Activated CD4-positive, alpha-beta T cell treated with anti-CD3 and anti-CD28 coated beads, Interleukin-2, amount 10 ng/mL, durations not matched to agents 24 days and 14 days (primary cell): Measurements from ENCODE around the gene AKAP13. TPM values are rescaled to one million over a fixed set of nuclear protein-coding genes. Genes with fewer than 3 reads are reported as not detected.

Experiments
- DNase-seq: peaks from one replicate; pipeline ENCODE4 v3.0.0; 2022
- H3K27ac Mint-ChIP-seq: one replicate; pipeline ENCODE4 v1.8.0; 2022; ENCODE audit warnings: mild to moderate bottlenecking, mixed read lengths
- H3K27me3 Mint-ChIP-seq: one replicate; pipeline ENCODE4 v1.8.0; 2022; ENCODE audit warnings: mixed read lengths
- H3K36me3 Mint-ChIP-seq: one replicate; pipeline ENCODE4 v1.8.0; 2022; ENCODE audit warnings: low read depth, mild to moderate bottlenecking, mixed read lengths
- H3K4me1 Mint-ChIP-seq: one replicate; pipeline ENCODE4 v1.8.0; 2021; ENCODE audit warnings: mixed read lengths
- H3K4me3 Mint-ChIP-seq: one replicate; pipeline ENCODE4 v1.8.0; 2022; ENCODE audit warnings: mild to moderate bottlenecking, moderate library complexity, mixed read lengths
- H3K9me3 Mint-ChIP-seq: one replicate; pipeline ENCODE4 v1.8.0; 2021; ENCODE audit warnings: mixed read lengths
- intact Hi-C: fragments of 100-400 bp; cut with micrococcal nuclease; formaldehyde crosslinking; loops from one replicate; pipeline ENCODE4 v1.15.1; 2023
- total RNA-seq: library from RNA; stranded (reverse); gene quantifications from 2 replicates; pipeline ENCODE4 v1.2.3, GENCODE V29; 2022

The AKAP13 gene
- total RNA-seq, 1 donor from 2014 or later: 71.3 TPM

DNA sequence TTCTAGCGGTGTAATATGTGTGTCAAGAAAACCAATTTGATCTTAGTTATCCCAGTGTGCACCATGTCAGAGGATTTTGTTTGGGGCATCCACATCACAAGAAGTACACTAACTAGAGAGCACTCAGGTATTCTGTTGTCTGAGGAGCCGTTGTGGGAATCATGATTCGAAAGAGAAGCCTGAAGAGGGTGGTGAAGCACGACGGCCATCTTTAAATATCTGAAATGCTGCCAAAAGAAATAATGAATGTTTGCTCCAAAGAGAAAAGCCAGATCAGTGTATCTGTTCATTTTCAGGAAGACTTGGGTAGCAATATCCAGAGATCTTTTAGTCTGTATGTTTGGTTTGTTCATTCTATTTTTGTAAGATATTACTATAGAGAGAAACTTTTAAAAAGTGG is 233.7 kb downstream of the AKAP13 start:
- H3K9me3 Mint-ChIP-seq: no peaks in the 10 kb centered on the region
- no peaks in the 10 kb centered on the region for H3K27me3 Mint-ChIP-seq
- peaks cover 19% of the 10 kb centered on the region for H3K4me1 Mint-ChIP-seq
- intact Hi-C loops: loop anchor here (10.0 kb wide), 1 partner anchor 231 kb away; no protein-coding TSS in a partner anchor
- H3K36me3 Mint-ChIP-seq: peaks cover 10% of the 10 kb centered on the region
- DNase-seq: no peak
- no peak overlapping the region for H3K27ac Mint-ChIP-seq
- H3K4me3 Mint-ChIP-seq: no peak overlapping the region

DNA sequence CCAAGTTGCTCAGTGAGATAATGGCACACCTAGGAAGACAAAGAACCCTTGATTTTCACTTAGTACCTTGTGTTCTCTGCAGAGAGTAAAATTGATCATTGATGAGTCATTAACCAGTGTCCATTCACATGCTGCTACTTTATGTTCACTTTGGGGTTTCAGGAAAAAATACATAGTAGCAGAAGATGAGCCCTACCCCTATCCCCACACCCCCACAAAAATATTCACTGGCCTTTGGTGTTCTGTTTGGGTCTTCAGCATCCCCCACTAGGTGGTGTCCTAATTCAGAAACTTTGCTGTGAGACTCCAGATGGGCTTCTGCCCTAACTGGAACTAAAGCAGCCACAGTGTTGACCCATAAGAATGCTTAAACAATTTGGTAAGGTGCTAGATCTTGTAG is 235.5 kb downstream of the AKAP13 start:
- H3K27ac Mint-ChIP-seq: no peak overlapping the region
- H3K9me3 Mint-ChIP-seq: no peaks in the 10 kb centered on the region
- peak; percentile 73 for DNase-seq
- H3K4me3 Mint-ChIP-seq: no peak overlapping the region
- intact Hi-C loops: loop anchor here (5.0 to 10.0 kb wide), 3 partner anchors 129 to 229 kb away; no protein-coding TSS in a partner anchor
- peaks cover 18% of the 10 kb centered on the region for H3K4me1 Mint-ChIP-seq
- no peaks in the 10 kb centered on the region for H3K27me3 Mint-ChIP-seq
- peaks cover 7% of the 10 kb centered on the region for H3K36me3 Mint-ChIP-seq

DNA sequence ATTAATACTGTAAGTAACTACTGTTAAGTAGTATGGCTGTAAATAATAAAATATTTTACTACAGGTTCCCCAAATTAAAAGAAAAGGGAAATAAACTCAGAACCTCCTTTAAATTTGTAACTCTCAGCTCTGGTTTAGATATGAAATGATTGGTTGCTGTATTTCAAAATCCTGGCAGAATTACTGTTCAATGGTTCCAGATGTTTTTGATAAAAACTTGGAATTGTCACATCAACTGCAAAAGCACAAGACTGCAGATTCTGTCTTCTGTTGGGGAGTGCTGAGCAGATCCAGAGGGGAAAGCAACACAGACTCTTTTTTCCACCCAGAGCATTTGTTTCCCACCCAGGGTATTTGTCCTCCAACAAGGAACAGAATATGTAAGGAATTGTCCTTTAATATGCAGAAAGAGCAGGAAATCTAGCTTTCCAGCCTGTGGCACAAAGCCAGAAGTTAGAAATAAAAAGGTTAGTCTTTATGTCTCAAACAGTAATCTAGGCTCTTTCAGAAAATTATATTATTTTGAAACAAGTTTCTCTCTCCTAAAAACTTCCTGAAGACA is 236.2 kb downstream of the AKAP13 start:
- Mint-ChIP-seq H3K9me3 (no peaks in the 10 kb centered on the region), H3K36me3 (peaks cover under 1% of the 10 kb centered on the region), H3K27me3 (no peaks in the 10 kb centered on the region), H3K4me3 (no peak overlapping the region), H3K4me1 (peaks cover 13% of the 10 kb centered on the region), H3K27ac (no peak overlapping the region)
- intact Hi-C loops: loop anchor here (5.0 to 10.0 kb wide), 3 partner anchors 129 to 228 kb away; no protein-coding TSS in a partner anchor
- DNase-seq: no peak

DNA sequence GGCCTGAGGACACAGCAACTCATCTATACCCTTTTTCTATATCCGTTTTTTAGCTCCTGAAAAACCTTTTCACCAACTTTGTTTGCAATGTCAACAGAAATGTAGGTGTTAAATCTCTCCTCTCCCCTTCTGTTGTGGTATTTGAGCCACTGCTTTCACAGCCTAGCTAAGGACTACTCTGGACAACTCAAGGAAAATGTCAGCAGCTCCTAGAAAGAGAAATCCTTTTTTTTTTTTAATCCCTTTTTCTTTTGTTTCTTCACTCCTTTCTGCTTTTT is 237.8 kb downstream of the AKAP13 start:
- intact Hi-C loops: loop anchor here (2.0 to 10.0 kb wide), 5 partner anchors 29 to 227 kb away; no protein-coding TSS in a partner anchor
- Mint-ChIP-seq H3K4me3 (no peak overlapping the region), H3K27me3 (no peaks in the 10 kb centered on the region), H3K36me3 (peaks cover 3% of the 10 kb centered on the region), H3K27ac (no peak overlapping the region), H3K9me3 (no peaks in the 10 kb centered on the region), H3K4me1 (peaks cover 23% of the 10 kb centered on the region)
- DNase-seq: no peak

DNA sequence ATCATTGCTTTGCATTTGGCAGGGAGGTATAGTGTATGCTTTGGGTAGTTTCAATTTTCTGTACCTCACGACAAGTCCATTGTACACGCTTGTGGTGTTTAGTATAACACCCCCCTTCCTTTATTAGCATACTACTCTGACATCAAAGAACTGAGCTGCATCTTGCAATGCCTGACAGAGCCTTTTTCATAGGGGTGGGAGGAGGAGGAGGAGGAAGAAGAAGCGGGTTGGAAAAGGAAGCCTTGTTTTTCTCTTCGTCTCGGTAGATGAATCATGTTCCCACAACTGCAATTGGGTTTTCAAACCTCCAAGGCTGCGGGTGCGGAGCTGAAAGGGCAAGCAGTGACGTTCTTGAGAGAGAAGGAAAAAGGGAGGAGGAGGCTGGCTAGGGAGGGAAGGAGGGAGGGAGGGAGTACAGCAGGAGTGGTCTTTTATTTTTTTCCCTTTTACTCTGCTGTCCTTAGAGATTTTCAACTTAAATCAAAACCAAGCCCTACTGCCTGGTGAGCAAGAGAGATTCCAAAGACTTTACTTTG is 238.6 kb downstream of the AKAP13 start:
- peak; percentile 83 for DNase-seq
- Mint-ChIP-seq H3K9me3 (no peaks in the 10 kb centered on the region), H3K4me3 (no peak overlapping the region), H3K27ac (no peak overlapping the region), H3K27me3 (no peaks in the 10 kb centered on the region), H3K4me1 (peaks cover 31% of the 10 kb centered on the region), H3K36me3 (peaks cover 5% of the 10 kb centered on the region)
- intact Hi-C loops: loop anchor here (1.0 to 10.0 kb wide), 9 partner anchors 22 to 226 kb away; no protein-coding TSS in a partner anchor

DNA sequence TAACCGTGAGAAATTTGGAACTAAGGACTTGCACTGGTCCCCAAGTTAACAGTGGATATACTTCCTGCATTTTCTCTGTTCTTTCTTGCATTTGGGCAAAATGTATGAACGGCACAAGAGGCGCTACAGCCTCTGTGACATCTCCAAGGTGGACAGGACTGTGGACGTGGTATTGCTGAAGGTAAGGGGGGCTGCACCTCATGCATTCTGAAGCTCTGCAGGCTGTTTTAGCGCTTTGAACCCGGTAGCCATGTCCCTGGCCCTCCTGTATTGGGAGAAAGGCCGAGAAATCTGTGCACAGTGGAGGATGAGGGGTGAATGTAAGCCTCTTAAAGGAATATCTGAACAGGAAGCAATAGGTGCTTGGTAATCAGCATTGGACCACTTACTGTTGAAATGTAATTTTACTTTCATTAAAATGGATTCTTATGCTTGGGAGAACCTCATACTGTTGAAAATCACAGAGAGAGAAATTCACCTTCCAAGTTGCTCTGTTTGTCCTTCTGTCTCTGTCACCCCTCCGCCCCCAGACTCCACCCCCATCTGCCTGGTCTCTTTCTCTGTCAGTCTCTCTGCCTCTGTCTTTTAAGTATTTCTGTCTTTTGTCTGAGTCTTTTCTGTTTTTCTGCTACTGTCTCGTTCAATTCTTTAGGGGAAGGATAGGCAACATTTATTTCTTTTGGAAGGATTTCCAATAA is 239.7 kb downstream of the AKAP13 start:
- Mint-ChIP-seq H3K27me3 (no peaks in the 10 kb centered on the region), H3K36me3 (peaks cover 5% of the 10 kb centered on the region), H3K4me1 (peaks cover 41% of the 10 kb centered on the region), H3K27ac (no peak overlapping the region), H3K9me3 (no peaks in the 10 kb centered on the region), H3K4me3 (no peak overlapping the region)
- intact Hi-C loops: loop anchor here (1.0 to 10.0 kb wide), 9 partner anchors 23 to 225 kb away; no protein-coding TSS in a partner anchor
- no peak for DNase-seq

DNA sequence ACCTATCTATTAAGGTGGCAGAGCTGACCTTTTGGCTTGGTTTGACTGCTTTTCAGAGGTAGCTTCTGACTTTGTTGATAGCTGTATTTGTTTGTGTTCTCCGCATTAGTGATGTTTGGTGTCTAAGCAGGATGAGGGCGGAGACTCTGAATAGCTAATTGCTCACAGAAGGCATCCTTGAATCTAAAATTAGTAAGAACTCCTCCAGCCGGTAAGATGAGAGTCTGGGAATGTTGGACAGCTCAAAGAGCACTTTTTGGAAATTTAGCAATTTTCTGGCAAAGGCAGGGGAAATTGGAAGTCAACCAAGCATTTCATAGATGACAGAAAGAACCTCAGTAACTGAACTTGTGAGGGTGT is 240.3 kb downstream of the AKAP13 start:
- intact Hi-C loops: no loop called here
- Mint-ChIP-seq H3K4me3 (no peak overlapping the region), H3K27me3 (no peaks in the 10 kb centered on the region)

DNA sequence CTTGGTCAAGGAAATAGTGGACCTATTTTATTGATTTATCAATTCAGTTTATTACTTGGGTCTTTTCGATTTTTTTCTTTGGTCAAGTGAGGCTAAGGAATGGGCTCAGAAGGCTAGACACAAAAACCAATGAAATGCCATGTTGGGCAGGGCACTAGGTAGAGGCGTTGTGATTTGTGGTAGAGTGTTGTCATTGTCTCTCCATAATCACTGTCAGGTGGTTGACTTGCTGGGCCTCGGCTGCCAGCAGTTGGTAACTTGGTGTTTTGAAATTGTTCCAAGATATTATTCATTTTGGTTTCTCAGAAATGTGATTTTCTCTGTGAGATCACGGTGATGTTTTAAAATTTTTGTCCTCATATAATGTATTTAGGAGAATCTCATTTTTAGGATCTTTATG is 240.7 kb downstream of the AKAP13 start:
- DNase-seq: no peak
- H3K4me3 Mint-ChIP-seq: no peak overlapping the region
- intact Hi-C loops: no loop called here
- H3K27ac Mint-ChIP-seq: no peak overlapping the region
- H3K36me3 Mint-ChIP-seq: peaks cover 13% of the 10 kb centered on the region
- H3K9me3 Mint-ChIP-seq: no peaks in the 10 kb centered on the region
- H3K4me1 Mint-ChIP-seq: peaks cover 43% of the 10 kb centered on the region
- H3K27me3 Mint-ChIP-seq: no peaks in the 10 kb centered on the region

More for the DNA sequence above, 240.3 kb downstream of the AKAP13 start:
- Mint-ChIP-seq H3K9me3 (no peaks in the 10 kb centered on the region), H3K4me1 (peaks cover 43% of the 10 kb centered on the region), H3K36me3 (peaks cover 10% of the 10 kb centered on the region), H3K27ac (no peak overlapping the region)
- DNase-seq: no peak

DNA sequence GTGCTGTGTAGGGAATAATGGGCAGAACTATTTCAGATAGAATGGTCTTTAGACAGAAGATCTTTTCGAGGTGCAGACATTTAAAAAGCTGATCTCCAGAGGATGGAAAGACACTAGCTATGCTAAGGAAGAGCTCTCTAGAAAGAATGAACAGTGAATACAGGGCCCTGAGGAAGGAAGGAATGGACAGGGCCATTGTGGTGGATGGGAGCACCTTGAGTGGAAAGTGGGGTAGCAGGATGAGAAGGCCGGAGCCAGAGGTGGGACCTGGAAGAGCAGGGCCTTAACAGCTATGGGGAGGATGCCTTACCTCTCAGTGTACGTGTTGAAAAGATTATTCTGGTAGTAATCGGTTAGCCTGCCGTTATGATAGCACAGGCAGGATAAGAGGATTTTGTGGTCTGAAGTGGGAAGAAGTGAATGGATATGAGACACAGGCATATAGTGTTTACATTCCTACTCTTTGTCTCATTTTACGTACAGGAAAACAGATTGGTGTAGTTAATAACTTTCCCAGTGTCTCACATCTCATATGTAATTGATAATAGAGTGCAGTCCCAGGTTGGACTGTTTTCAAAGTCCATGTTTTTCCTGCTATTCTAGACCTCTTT is 241.9 kb downstream of the AKAP13 start:
- no peaks in the 10 kb centered on the region for H3K27me3 Mint-ChIP-seq
- H3K36me3 Mint-ChIP-seq: peaks cover 22% of the 10 kb centered on the region
- peaks cover 53% of the 10 kb centered on the region for H3K4me1 Mint-ChIP-seq
- no peaks in the 10 kb centered on the region for H3K9me3 Mint-ChIP-seq
- intact Hi-C loops: no loop called here
- H3K27ac Mint-ChIP-seq: peak overlapping the region; percentile 12
- H3K4me3 Mint-ChIP-seq: peak overlapping the region; percentile 3
- DNase-seq: no peak

DNA sequence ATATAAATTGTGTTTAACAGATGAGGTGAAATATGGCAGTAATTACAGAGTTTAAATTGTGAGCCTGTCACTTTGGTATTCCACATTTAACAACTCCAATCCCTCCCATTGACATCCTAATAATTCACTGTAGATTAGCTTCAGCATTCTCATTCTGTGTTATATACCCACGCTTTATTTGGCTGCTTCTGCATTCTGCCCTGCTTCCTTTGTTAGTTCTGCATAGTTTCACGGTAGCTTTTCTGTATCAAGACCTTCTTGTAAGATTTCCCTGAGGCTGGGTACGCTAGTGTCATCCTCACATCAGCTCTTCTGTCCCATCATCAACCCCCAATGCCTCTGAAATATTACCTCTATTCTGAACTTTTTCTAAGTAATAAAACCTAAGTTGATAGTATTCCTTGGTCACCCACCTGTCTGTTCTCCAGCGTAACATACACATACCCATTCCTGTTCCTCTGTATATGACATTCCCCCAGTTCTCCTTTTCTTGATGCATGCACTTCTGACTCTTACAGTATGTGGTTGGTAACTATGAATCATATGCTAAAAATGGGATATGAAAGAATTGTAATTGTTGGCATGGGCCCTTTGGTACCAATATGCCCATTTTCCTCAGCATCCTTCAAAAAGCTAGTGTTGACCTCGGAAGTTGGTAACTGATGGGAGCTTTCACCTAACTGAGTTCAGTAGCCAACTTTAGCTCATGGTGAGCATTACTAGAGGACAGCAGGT is 243.1 kb downstream of the AKAP13 start:
- Mint-ChIP-seq H3K27ac (peak overlapping the region; percentile 88), H3K4me1 (peaks cover 56% of the 10 kb centered on the region), H3K36me3 (peaks cover 27% of the 10 kb centered on the region), H3K4me3 (peak overlapping the region; percentile 52), H3K9me3 (no peaks in the 10 kb centered on the region), H3K27me3 (no peaks in the 10 kb centered on the region)
- intact Hi-C loops: no loop called here
- no peak for DNase-seq

DNA sequence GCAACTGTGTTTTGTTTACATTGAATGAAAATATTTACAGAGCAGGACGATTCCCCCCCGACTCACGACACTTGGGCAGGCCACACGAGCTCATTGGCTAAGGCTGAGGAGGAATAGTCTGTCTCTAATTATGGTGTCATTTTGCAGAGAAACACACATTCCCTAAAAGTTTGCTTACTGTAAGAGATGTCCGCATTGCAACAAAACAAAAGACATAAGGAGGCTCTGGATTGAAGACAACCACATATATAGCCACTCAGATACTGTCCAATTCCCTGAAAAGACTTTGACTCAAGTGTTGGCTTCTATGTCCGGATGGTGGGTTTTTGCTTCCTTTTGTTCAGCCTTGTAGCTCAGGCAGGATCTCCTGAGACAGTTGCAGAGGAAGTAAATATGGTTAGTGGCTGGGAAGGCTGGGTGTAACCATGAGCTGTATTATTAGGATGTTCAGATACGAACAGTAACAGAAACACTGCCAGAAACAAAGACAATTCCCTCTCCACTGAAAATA is 243.9 kb downstream of the AKAP13 start:
- DNase-seq: peak; percentile 72
- H3K36me3 Mint-ChIP-seq: peaks cover 27% of the 10 kb centered on the region
- H3K27me3 Mint-ChIP-seq: no peaks in the 10 kb centered on the region

DNA sequence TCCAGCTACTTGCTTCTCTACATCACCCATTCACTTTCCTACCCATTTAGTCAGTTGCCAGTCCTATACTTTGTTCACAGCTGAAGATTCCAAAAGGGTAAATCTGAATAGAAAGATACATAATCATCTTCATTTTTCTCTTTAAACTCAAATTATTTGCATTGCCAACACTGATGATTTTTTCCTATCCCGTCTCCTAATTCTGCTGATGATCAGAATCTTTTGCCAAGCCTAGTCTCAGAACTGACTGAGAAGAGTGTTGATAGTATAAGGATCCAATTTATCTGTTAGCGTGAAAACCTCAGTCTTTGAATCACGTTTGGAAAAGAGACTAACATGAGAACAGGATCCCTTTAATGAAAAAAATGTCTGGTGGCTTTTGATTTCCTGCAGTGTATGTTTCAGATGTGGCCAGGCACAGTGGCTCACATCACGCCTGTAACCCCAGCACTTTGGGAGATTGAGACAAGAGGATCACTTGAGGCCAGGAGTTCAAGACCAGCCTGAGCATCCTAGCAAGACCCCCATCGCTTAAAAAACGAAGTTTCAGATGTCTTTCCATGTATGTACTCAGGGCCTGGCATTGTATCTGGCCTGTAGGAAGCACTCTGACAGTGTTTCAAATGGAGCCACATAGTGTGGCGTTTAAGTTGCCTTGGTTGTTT is 244.9 kb downstream of the AKAP13 start:
- Mint-ChIP-seq H3K9me3 (no peaks in the 10 kb centered on the region), H3K36me3 (peaks cover 31% of the 10 kb centered on the region), H3K27ac (peak overlapping the region; percentile 88), H3K27me3 (no peaks in the 10 kb centered on the region), H3K4me1 (peaks cover 64% of the 10 kb centered on the region), H3K4me3 (peak overlapping the region; percentile 62)
- peak; percentile 67 for DNase-seq
- intact Hi-C loops: loop anchor here (1.0 kb wide), 1 partner anchor 82 kb away; no protein-coding TSS in a partner anchor

More for the DNA sequence above, 243.9 kb downstream of the AKAP13 start:
- H3K4me3 Mint-ChIP-seq: peak overlapping the region; percentile 62
- H3K4me1 Mint-ChIP-seq: peaks cover 61% of the 10 kb centered on the region
- H3K27ac Mint-ChIP-seq: peak overlapping the region; percentile 88
- H3K9me3 Mint-ChIP-seq: no peaks in the 10 kb centered on the region
- intact Hi-C loops: no loop called here

DNA sequence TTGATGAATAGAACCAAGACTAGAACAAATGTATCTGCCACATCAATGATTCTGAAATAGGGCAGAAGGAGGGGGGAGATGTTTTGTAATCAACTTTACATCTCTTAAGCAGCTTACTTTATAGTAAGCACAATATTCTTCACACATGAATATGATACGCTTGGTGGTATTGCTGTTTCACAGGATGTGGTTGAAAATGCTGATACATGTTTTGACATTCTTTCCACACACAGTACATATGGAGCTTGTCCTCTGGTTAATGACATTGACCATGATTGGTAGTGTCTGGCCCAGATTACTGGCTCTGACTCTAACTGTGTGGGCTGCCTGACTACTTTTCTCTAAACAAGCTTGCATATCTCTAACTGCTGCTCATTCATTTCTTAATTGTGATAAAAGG is 245.5 kb downstream of the AKAP13 start:
- H3K36me3 Mint-ChIP-seq: peaks cover 31% of the 10 kb centered on the region
- DNase-seq: peak; percentile 76
- peaks cover 64% of the 10 kb centered on the region for H3K4me1 Mint-ChIP-seq

More for the DNA sequence above, 245.5 kb downstream of the AKAP13 start:
- Mint-ChIP-seq H3K9me3 (no peaks in the 10 kb centered on the region), H3K4me3 (peak overlapping the region; percentile 62), H3K27ac (peak overlapping the region; percentile 88), H3K27me3 (no peaks in the 10 kb centered on the region)
- intact Hi-C loops: loop anchor here (1.0 to 2.0 kb wide), 3 partner anchors 20 to 81 kb away; no protein-coding TSS in a partner anchor
